B cell (primary cell): ENCODE data around the gene QRFP. TPM values are rescaled to one million over a fixed set of nuclear protein-coding genes. Genes with fewer than 3 reads are reported as not detected.
A peak's percentile ranks its signal among the peaks of the same experiment; 100 is the strongest.

Experiments used
- ATAC-seq: fragments of 200-7000 bp; cut with Tn5 transposase; one replicate; pipeline ENCODE4 v1.10.0; 2021; ENCODE audit warnings: low read depth, mild to moderate bottlenecking, moderate number of reproducible peaks, moderate library complexity
- CTCF ChIA-PET: fragments of 350-600 bp; sonication (Branson Sonifier 250); formaldehyde crosslinking; loops from one replicate; lab custom pipeline; 2021; ENCODE audit warnings: antibody characterized with exemption, inconsistent platforms; lab: Charles Lee
- POLR2A ChIA-PET: fragments of 350-600 bp; sonication (Branson Sonifier 250); formaldehyde crosslinking; loops from one replicate; lab custom pipeline; 2021; ENCODE audit warnings: antibody characterized with exemption; lab: Charles Lee
- DNase-seq: peaks from one replicate; pipeline ENCODE4 v3.0.0; 2013
- H2AFZ ChIP-seq: 2 replicates; pipeline ENCODE4 v1.6.1; 2012; ENCODE audit warnings: mild to moderate bottlenecking, low read depth, low read length; ENCODE audit not compliant: insufficient read depth, poor library complexity, severe bottlenecking
- H3K27ac ChIP-seq, 2 donors: 1 replicate in 1 of 2; 2 replicates in 1 of 2; pipeline ENCODE4 v1.5.1; 2012 to 2013; ENCODE audit warnings: low read length in 2 of 2, mild to moderate bottlenecking in 2 of 2, moderate library complexity in 1 of 2
- H3K27me3 ChIP-seq, 4 experiments: fragments of 200-600 bp in 1 of 4; sonication (generic) in 1 of 4; replicated peaks in 1 of 4; 1 replicate in 2 of 4; 2 replicates in 2 of 4; pipeline versions ENCODE4 v1.6.1 to v1.7.0; 2013 to 2016; ENCODE audit warnings: low read length in 3 of 4, mild to moderate bottlenecking in 2 of 4, mixed read lengths in 1 of 4, moderate library complexity in 1 of 4; ENCODE audit not compliant: insufficient read depth in 4 of 4, control insufficient read depth in 3 of 4; ENCODE audit errors: control extremely low read depth in 1 of 4
- H3K36me3 ChIP-seq, 2 experiments: replicated peaks in 1 of 2; 1 replicate in 1 of 2; 2 replicates in 1 of 2; pipeline versions ENCODE4 v1.6.1 to v1.7.1; 2013; ENCODE audit warnings: low read length in 1 of 2; ENCODE audit not compliant: insufficient read depth in 2 of 2, control insufficient read depth in 1 of 2; ENCODE audit errors: control extremely low read depth in 1 of 2, extremely low read depth in 1 of 2
- H3K4me1 ChIP-seq, 2 donors: fragments of 200-600 bp in 1 of 2; sonication (generic) in 1 of 2; 1 replicate in 1 of 2; 2 replicates in 1 of 2; pipeline versions ENCODE4 v1.5.1 to v1.6.1; 2013 to 2017; ENCODE audit warnings: low read length in 2 of 2; ENCODE audit not compliant: control insufficient read depth in 2 of 2, insufficient read depth in 2 of 2
- H3K4me2 ChIP-seq: replicated peaks from 2 replicates; pipeline ENCODE3; 2012; ENCODE audit warnings: mild to moderate bottlenecking, low read depth, low read length; ENCODE audit not compliant: poor library complexity, severe bottlenecking
- H3K4me3 ChIP-seq, 5 experiments: fragments of 200-600 bp in 1 of 5; sonication (generic) in 1 of 5; 1 replicate in 3 of 5; 2 replicates in 2 of 5; pipeline versions ENCODE4 v1.5.1 to v1.7.0; 2011 to 2016; ENCODE audit warnings: low read length in 4 of 5, mild to moderate bottlenecking in 4 of 5, low read depth in 2 of 5, control low read depth in 1 of 5, moderate library complexity in 1 of 5; ENCODE audit not compliant: insufficient read depth in 1 of 5; ENCODE audit errors: control extremely low read depth in 1 of 5, extremely low read depth in 1 of 5
- H3K79me2 ChIP-seq: fragments of 200-600 bp; sonication (generic); one replicate; pipeline ENCODE4 v1.6.0; 2016; ENCODE audit warnings: low read length; ENCODE audit not compliant: control insufficient read depth, insufficient read depth
- H3K9ac ChIP-seq: fragments of 200-600 bp; sonication (generic); 2 replicates; pipeline ENCODE4 v1.6.1; 2017; ENCODE audit warnings: mild to moderate bottlenecking, low read length, moderate library complexity
- H3K9me3 ChIP-seq, 3 donors: one replicate each; pipeline versions ENCODE4 v1.6.1 to v1.7.1; 2013; ENCODE audit warnings: low read length in 2 of 3; ENCODE audit not compliant: control insufficient read depth in 2 of 3, insufficient read depth in 1 of 3; ENCODE audit errors: control extremely low read depth in 1 of 3
- H4K20me1 ChIP-seq: 2 replicates; pipeline ENCODE4 v1.6.0; 2012; ENCODE audit warnings: mild to moderate bottlenecking, low read length; ENCODE audit not compliant: insufficient read depth, control insufficient read depth, poor library complexity, severe bottlenecking
- H3K27ac Mint-ChIP-seq: one replicate; pipeline ENCODE4 v1.8.0; 2021; ENCODE audit warnings: mixed read lengths
- H3K27me3 Mint-ChIP-seq: one replicate; pipeline ENCODE4 v1.8.0; 2021; ENCODE audit warnings: mixed read lengths
- H3K4me1 Mint-ChIP-seq: one replicate; pipeline ENCODE4 v1.8.0; 2021; ENCODE audit warnings: mixed read lengths
- H3K4me3 Mint-ChIP-seq: one replicate; pipeline ENCODE4 v1.8.0; 2021; ENCODE audit warnings: mixed read lengths
- H3K9me3 Mint-ChIP-seq: one replicate; pipeline ENCODE4 v1.8.0; 2022; ENCODE audit warnings: mixed read lengths; ENCODE audit not compliant: insufficient read depth
- CTCF ChIP-seq: fragments of 200-600 bp; IDR thresholded peaks from one replicate; pipeline ENCODE4 v1.8.0; 2022; ENCODE audit warnings: antibody characterized with exemption, mild to moderate bottlenecking
- EZH2 ChIP-seq: IDR thresholded peaks from 2 replicates; pipeline ENCODE4 v1.6.1; 2012; ENCODE audit warnings: borderline replicate concordance, low read depth, mild to moderate bottlenecking, moderate library complexity, low read length; ENCODE audit not compliant: insufficient read depth, poor library complexity, severe bottlenecking
- WGBS: methylation state at CpG from one replicate; pipeline ENCODE4 v1.1.5; 2013; ENCODE audit warnings: missing lambda C conversion rate; ENCODE audit not compliant: insufficient coverage; 5-methylcytosine and 5-hydroxymethylcytosine counted together
- intact Hi-C: fragments of 100-400 bp; cut with micrococcal nuclease; formaldehyde crosslinking; loops from one replicate; pipeline ENCODE4 v1.10.0; 2022
- polyA plus RNA-seq: library from polyadenylated mRNA; depleted of rRNA; stranded (reverse); fragments of >200 nt; gene quantifications from 2 replicates; pipeline ENCODE4 v1.2.3, GENCODE V29; 2012
- total RNA-seq, 2 donors: library from RNA; stranded (reverse); fragments of 120-200 nt in 1 of 2; gene quantifications; 1 replicate in 1 of 2; 2 replicates in 1 of 2; pipeline versions ENCODE4 v1.2.3 to v1.2.4, GENCODE V29; 2013 to 2022

Gene QRFP
- total and polyA plus RNA-seq, 2 donors (not counting 1 experiment from before 2014, with no cell fraction given), result 0.07 TPM; not detected in 1

DNA sequence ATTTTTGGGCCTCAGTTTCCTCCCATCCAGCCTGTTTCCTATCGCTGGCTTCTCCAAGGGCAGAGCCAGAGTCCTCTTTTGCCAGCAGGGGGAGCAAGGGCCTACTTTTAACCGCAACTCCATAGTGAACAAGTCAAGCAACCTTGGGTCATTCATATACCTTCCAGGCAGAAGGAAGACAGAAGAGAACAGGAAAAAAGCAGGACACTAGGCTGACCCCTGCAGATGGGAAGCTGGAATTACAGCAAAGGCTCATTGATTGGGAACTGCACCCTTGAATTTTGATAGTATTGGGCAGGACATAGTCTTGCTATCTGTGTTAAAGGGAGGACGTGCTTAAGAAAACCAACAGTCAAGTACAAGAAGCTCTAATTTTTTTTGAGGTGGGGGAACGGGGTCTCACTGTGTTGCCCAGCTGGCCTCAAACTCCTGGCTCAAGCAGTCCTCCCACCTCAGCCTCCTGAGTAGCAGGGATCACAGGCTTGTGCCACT is 30.1 kb downstream of the QRFP start:
- no peak overlapping the region for H3K9ac ChIP-seq
- H3K9me3 ChIP-seq, result no peaks in the 10 kb centered on the region
- TF ChIP-seq CTCF, result peak; percentile 79
- no peak for TF ChIP-seq EZH2
- peaks cover 0 to 9% of the 10 kb centered on the region in 2 experiments for H3K36me3 ChIP-seq
- ATAC-seq (peak; percentile 47), DNase-seq (peak; percentile 67)
- ChIA-PET CTCF (interaction anchor here (0.8 to 8.3 kb wide), 20 partner anchors 8 to 404 kb away, joined by 3 to 142 read pairs (median 4); partner anchors contain the start of gene EXOSC2), POLR2A (no interaction called here)
- no peak overlapping the region for H3K4me3 Mint-ChIP-seq
- H3K4me2 ChIP-seq, result no peak overlapping the region
- H3K27me3 ChIP-seq, result no peaks in the 10 kb centered on the region
- intact Hi-C loops, result loop anchor here (1.0 kb wide), 1 partner anchor 75 kb away; no protein-coding TSS in a partner anchor
- WGBS, result 55% methylated on average over 3 of the region's 4 CpGs
- no peaks in the 10 kb centered on the region for H3K79me2 ChIP-seq
- H4K20me1 ChIP-seq, result peaks cover 13% of the 10 kb centered on the region
- H3K27me3 Mint-ChIP-seq, result no peaks in the 10 kb centered on the region
- no peak overlapping the region for H3K27ac ChIP-seq
- H3K9me3 Mint-ChIP-seq, result no peaks in the 10 kb centered on the region
- peaks cover 15% of the 10 kb centered on the region for H3K4me1 Mint-ChIP-seq
- no peak overlapping the region for H3K27ac Mint-ChIP-seq
- H2AFZ ChIP-seq, result no peak overlapping the region
- peaks cover 7 to 12% of the 10 kb centered on the region in 2 donors for H3K4me1 ChIP-seq
- no peak overlapping the region for H3K4me3 ChIP-seq

- no peak overlapping the region for H3K4me3 Mint-ChIP-seq
Measured at GRCh38 chr9:130865921-130866320, 30.7 kb downstream of the QRFP start.

More at GRCh38 chr9:130865921-130866320, 30.7 kb downstream of the QRFP start:
- H2AFZ ChIP-seq, result no peak overlapping the region
- H4K20me1 ChIP-seq, result peaks cover 7% of the 10 kb centered on the region
- TF ChIP-seq CTCF (no peak), EZH2 (no peak)
- no CpG with 5 or more reads among the region's 3 CpGs for WGBS
- H3K9ac ChIP-seq, result no peak overlapping the region
- H3K4me2 ChIP-seq, result no peak overlapping the region
- Mint-ChIP-seq H3K27me3 (no peaks in the 10 kb centered on the region), H3K4me1 (peaks cover 9% of the 10 kb centered on the region), H3K9me3 (no peaks in the 10 kb centered on the region), H3K27ac (no peak overlapping the region)
- peaks cover 3 to 6% of the 10 kb centered on the region in 2 donors for H3K4me1 ChIP-seq
- peaks cover 0 to 9% of the 10 kb centered on the region in 2 experiments for H3K36me3 ChIP-seq
- H3K79me2 ChIP-seq, result no peaks in the 10 kb centered on the region
- DNase-seq (no peak), ATAC-seq (no peak)
- no peak overlapping the region for H3K27ac ChIP-seq
- POLR2A ChIA-PET, result no interaction called here
- no peak overlapping the region for H3K4me3 ChIP-seq
- no peaks in the 10 kb centered on the region for H3K9me3 ChIP-seq
- CTCF ChIA-PET, result interaction anchor here (0.7 to 8.3 kb wide), 19 partner anchors 13 to 403 kb away, joined by 3 to 142 read pairs (median 5); partner anchors contain the start of gene EXOSC2
- intact Hi-C loops, result loop anchor here (1.0 kb wide), 1 partner anchor 75 kb away; no protein-coding TSS in a partner anchor
- H3K27me3 ChIP-seq, result no peaks in the 10 kb centered on the region
